GM23248 (cell line): ENCODE results near the gene ACTL10. TPM values are rescaled to one million over a fixed set of nuclear protein-coding genes. Genes with fewer than 3 reads are reported as not detected.

Experiments
- DNase-seq: peaks from one replicate; pipeline ENCODE4 v3.0.0-alpha.2; 2015
- H2AFZ ChIP-seq: fragments of 200-600 bp; sonication (generic); 2 replicates; pipeline ENCODE4 v1.6.1; 2016; ENCODE audit warnings: antibody characterized with exemption
- H3F3A ChIP-seq: fragments of 200-600 bp; sonication (generic); 2 replicates; pipeline ENCODE4 v1.6.1; 2016; ENCODE audit warnings: mild to moderate bottlenecking, antibody characterized with exemption, mixed run types; ENCODE audit not compliant: insufficient read depth
- H3K27ac ChIP-seq: fragments of 200-600 bp; sonication (generic); 2 replicates; pipeline ENCODE4 v1.5.1; 2016; ENCODE audit warnings: mild to moderate bottlenecking
- H3K27me3 ChIP-seq: fragments of 200-600 bp; sonication (generic); replicated peaks from 2 replicates; pipeline ENCODE4 v1.6.1; 2016; ENCODE audit warnings: mild to moderate bottlenecking; ENCODE audit not compliant: insufficient read depth
- H3K36me3 ChIP-seq: fragments of 200-600 bp; sonication (generic); 2 replicates; pipeline ENCODE4 v1.6.1; 2016; ENCODE audit warnings: low read depth, mild to moderate bottlenecking
- H3K4me1 ChIP-seq: fragments of 200-600 bp; sonication (generic); 2 replicates; pipeline ENCODE4 v1.6.1; 2016; ENCODE audit warnings: mild to moderate bottlenecking; ENCODE audit not compliant: insufficient read depth
- H3K4me2 ChIP-seq: fragments of 200-600 bp; sonication (generic); one replicate; pipeline ENCODE4 v1.6.1; 2016; ENCODE audit warnings: mild to moderate bottlenecking; ENCODE audit not compliant: unreplicated experiment
- H3K4me3 ChIP-seq: fragments of 200-600 bp; sonication (generic); 2 replicates; pipeline ENCODE4 v1.5.1; 2016; ENCODE audit warnings: mild to moderate bottlenecking
- H3K79me2 ChIP-seq: fragments of 200-600 bp; sonication (generic); 2 replicates; pipeline ENCODE4 v1.6.1; 2016; ENCODE audit warnings: mild to moderate bottlenecking; ENCODE audit not compliant: insufficient read depth
- H3K9ac ChIP-seq: fragments of 200-600 bp; sonication (generic); 2 replicates; pipeline ENCODE4 v1.6.1; 2016; ENCODE audit warnings: mild to moderate bottlenecking
- H3K9me2 ChIP-seq: fragments of 200-600 bp; sonication (generic); 2 replicates; pipeline ENCODE4 v1.6.1; 2016; ENCODE audit warnings: mixed run types, mild to moderate bottlenecking, moderate library complexity; ENCODE audit not compliant: insufficient read depth
- H3K9me3 ChIP-seq: fragments of 200-600 bp; sonication (generic); one replicate; pipeline ENCODE4 v1.6.1; 2017; ENCODE audit warnings: low read depth
- H4K20me1 ChIP-seq: fragments of 200-600 bp; sonication (generic); 2 replicates; pipeline ENCODE4 v1.6.0; 2016; ENCODE audit not compliant: insufficient read depth
- EZH2 ChIP-seq: fragments of 200-600 bp; sonication (generic); IDR thresholded peaks from 2 replicates; pipeline ENCODE4 v1.6.1; 2018; ENCODE audit warnings: antibody characterized with exemption, mild to moderate bottlenecking; ENCODE audit not compliant: insufficient read depth, poor library complexity, severe bottlenecking
- EZH2phosphoT487 ChIP-seq: fragments of 200-600 bp; sonication (generic); IDR thresholded peaks from 2 replicates; pipeline ENCODE4 v1.6.1; 2018; ENCODE audit warnings: antibody characterized with exemption, moderate library complexity, mild to moderate bottlenecking, low read depth; ENCODE audit not compliant: insufficient read depth
- WGBS, 2 experiments: methylation state at CpG; one replicate each; pipeline ENCODE4 v1.1.6; 2015 to 2017; ENCODE audit warnings: low lambda C conversion rate in 2 of 2, low coverage in 1 of 2; ENCODE audit errors: missing lambda C conversion rate in 2 of 2; 5-methylcytosine and 5-hydroxymethylcytosine counted together
- in situ Hi-C: fragments of 300-500 bp; cut with MboI; formaldehyde crosslinking; loops from 2 replicates; pipeline ENCODE4 v1.15.0; 2020
- polyA plus RNA-seq: library from polyadenylated mRNA; unstranded; fragments of >200 nt; fragmentation: Nextera tagmentation; extraction: Ambion mirVana; gene quantifications from 2 replicates; pipeline ENCODE4 v1.2.1, GENCODE V29; 2016
- total RNA-seq: library from RNA; depleted of rRNA; stranded (reverse); fragments of >200 nt; shearing (Covaris generic); gene quantifications from 2 replicates; pipeline ENCODE4 v1.2.3, GENCODE V29; 2014

The ACTL10 gene
- total and polyA plus RNA-seq, 2 experiments from 2014 or later: 1.7 to 3.4 TPM

GRCh38 chr20:33660035-33660684 lies 6.6 kb upstream of the ACTL10 start:
- no peaks in the 10 kb centered on the region for H4K20me1 ChIP-seq
- no peaks in the 10 kb centered on the region for H3K9me2 ChIP-seq
- no peak overlapping the region for H3K9ac ChIP-seq
- no peaks in the 10 kb centered on the region for H3K9me3 ChIP-seq
- no peak overlapping the region for H2AFZ ChIP-seq
- DNase-seq: no peak
- H3K4me3 ChIP-seq: no peak overlapping the region
- H3F3A ChIP-seq: no peaks in the 10 kb centered on the region
- H3K27ac ChIP-seq: no peak overlapping the region
- 93% methylated on average over 20 to 21 of the region's 21 CpGs for WGBS, 2 experiments
- H3K79me2 ChIP-seq: 0 out of 2 replicates have a peak, but pooled peaks cover 6% of the 10 kb centered on the region
- H3K4me2 ChIP-seq: no peak overlapping the region
- H3K36me3 ChIP-seq: no peaks in the 10 kb centered on the region
- H3K4me1 ChIP-seq: peaks cover 13% of the 10 kb centered on the region; the same call in 1 of the 2 replicates
- TF ChIP-seq EZH2phosphoT487 (no peak), EZH2 (no peak)
- in situ Hi-C loops: no loop called here
- H3K27me3 ChIP-seq: no peaks in the 10 kb centered on the region

DNA sequence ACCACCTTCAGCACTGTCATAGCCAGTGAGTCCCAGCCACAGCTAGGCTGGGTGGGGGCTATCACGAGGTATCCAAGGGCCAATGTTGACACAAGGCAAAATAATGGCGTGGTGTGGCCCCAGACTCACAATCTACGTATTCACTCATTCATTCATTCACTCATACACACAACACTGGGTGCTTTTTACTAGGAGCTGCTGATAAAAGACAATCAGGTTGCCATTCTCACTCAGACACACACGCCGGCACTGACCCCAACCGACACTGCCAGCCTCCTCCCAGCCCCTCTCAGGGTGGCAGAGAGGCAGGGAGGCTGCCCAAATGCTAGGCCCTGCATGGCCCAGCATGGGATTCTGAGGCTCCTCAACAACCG lies 6.1 kb upstream of the ACTL10 start:
- Histone ChIP-seq H3K9me3 (no peaks in the 10 kb centered on the region), H3K4me2 (no peak overlapping the region), H3K27me3 (no peaks in the 10 kb centered on the region), H3K9me2 (no peaks in the 10 kb centered on the region), H3K4me1 (peaks cover 13% of the 10 kb centered on the region; the same call in 1 of the 2 replicates), H3K79me2 (0 out of 2 replicates have a peak, but pooled peaks cover 6% of the 10 kb centered on the region), H3K4me3 (no peak overlapping the region), H3F3A (0 out of 2 replicates have a peak, but pooled peaks cover 3% of the 10 kb centered on the region), H4K20me1 (no peaks in the 10 kb centered on the region), H3K36me3 (no peaks in the 10 kb centered on the region), H3K9ac (no peak overlapping the region), H2AFZ (no peak overlapping the region), H3K27ac (no peak overlapping the region)
- in situ Hi-C loops: no loop called here
- 87 to 92% methylated on average over 7 of the region's 7 CpGs for WGBS, 2 experiments
- TF ChIP-seq EZH2: no peak
- TF ChIP-seq EZH2phosphoT487: no peak
- no peak for DNase-seq

GRCh38 chr20:33662172-33662571 lies 4.6 kb upstream of the ACTL10 start, which contains the start of gene C20orf144:
Gene C20orf144 (plus strand): TSS chr20:33662327. CDS start chr20:33662346, 19 bp downstream.
- 0 out of 2 replicates have a peak, but pooled peaks cover 6% of the 10 kb centered on the region for H3K79me2 ChIP-seq
- peak within 1 kb of the TSS; percentile 72 for H3K27ac ChIP-seq
- in situ Hi-C loops: no loop called here
- TF ChIP-seq EZH2 (no peak), EZH2phosphoT487 (no peak)
- no peak for DNase-seq
- peak within 1 kb of the TSS; percentile 85 for H3K4me3 ChIP-seq
- H4K20me1 ChIP-seq: no peaks in the 10 kb centered on the region
- H3K4me1 ChIP-seq: peaks cover 13% of the 10 kb centered on the region; the same call in 1 of the 2 replicates
- H3F3A ChIP-seq: 0 out of 2 replicates have a peak, but pooled peaks cover 11% of the 10 kb centered on the region
- H3K9me2 ChIP-seq: no peaks in the 10 kb centered on the region
- H3K4me2 ChIP-seq: peak within 1 kb of the TSS; percentile 75
- 78 to 82% methylated on average over 9 to 10 of the region's 10 CpGs for WGBS, 2 experiments
- H3K27me3 ChIP-seq: no peaks in the 10 kb centered on the region
- peak within 1 kb of the TSS; percentile 89 for H3K9ac ChIP-seq
- peak within 1 kb of the TSS; percentile 82 for H2AFZ ChIP-seq
- H3K9me3 ChIP-seq: no peaks in the 10 kb centered on the region
- no peaks in the 10 kb centered on the region for H3K36me3 ChIP-seq

- peak overlapping the region; percentile 75 for H3K4me2 ChIP-seq
- no peaks in the 10 kb centered on the region for H3K27me3 ChIP-seq
- H4K20me1 ChIP-seq: no peaks in the 10 kb centered on the region
- TF ChIP-seq EZH2 (no peak), EZH2phosphoT487 (no peak)
- no peaks in the 10 kb centered on the region for H3K36me3 ChIP-seq
- peak overlapping the region; percentile 82 for H2AFZ ChIP-seq
- H3K9me2 ChIP-seq: no peaks in the 10 kb centered on the region
- peak; percentile 91 for DNase-seq
- H3K4me3 ChIP-seq: peak overlapping the region; percentile 85
- peaks cover 16% of the 10 kb centered on the region; the same call in 1 of the 2 replicates for H3K4me1 ChIP-seq
- in situ Hi-C loops: no loop called here
- H3K27ac ChIP-seq: peak overlapping the region; percentile 72
- 0 to 2% methylated on average over 64 to 82 of the region's 84 CpGs for WGBS, 2 experiments
- peak overlapping the region; percentile 89 for H3K9ac ChIP-seq
- H3K9me3 ChIP-seq: no peaks in the 10 kb centered on the region
- H3K79me2 ChIP-seq: 0 out of 2 replicates have a peak, but pooled peaks cover 6% of the 10 kb centered on the region
- H3F3A ChIP-seq: peaks cover 14% of the 10 kb centered on the region
Measured at GRCh38 chr20:33663161-33664084, 3.3 kb upstream of the ACTL10 start.
